Thymus (tissue), 11 donors: Measurements from ENCODE around the gene ZDHHC14. TPM values are rescaled to one million over a fixed set of nuclear protein-coding genes. Genes with fewer than 3 reads are reported as not detected.

Experiments
- DNase-seq, 9 donors: peaks; one replicate each; pipeline ENCODE4 v3.0.0-alpha.2; 2013; ENCODE audit warnings: low spot score in 9 of 9, low read depth in 6 of 9, missing footprints in 1 of 9
- H3K27ac ChIP-seq, 2 donors: one replicate each; pipeline ENCODE4 v1.5.1; 2013; ENCODE audit warnings: control low read depth in 1 of 2, low read depth in 1 of 2, low read length in 1 of 2, mild to moderate bottlenecking in 1 of 2, moderate library complexity in 1 of 2
- H3K27me3 ChIP-seq, 2 donors: one replicate each; pipeline ENCODE4 v1.5.1; 2013; ENCODE audit warnings: low read length in 1 of 2; ENCODE audit not compliant: control insufficient read depth in 2 of 2, insufficient read depth in 1 of 2
- H3K36me3 ChIP-seq, 2 donors: one replicate each; pipeline ENCODE4 v1.5.1; 2013; ENCODE audit warnings: low read length in 1 of 2, mild to moderate bottlenecking in 1 of 2, moderate library complexity in 1 of 2; ENCODE audit not compliant: control insufficient read depth in 2 of 2, insufficient read depth in 2 of 2
- H3K4me1 ChIP-seq, 2 donors: one replicate each; pipeline ENCODE4 v1.5.1; 2013; ENCODE audit warnings: low read length in 2 of 2; ENCODE audit not compliant: control insufficient read depth in 2 of 2, insufficient read depth in 2 of 2
- H3K4me3 ChIP-seq, 2 donors: one replicate each; pipeline ENCODE4 v1.5.1; 2013; ENCODE audit warnings: low read length in 2 of 2, control low read depth in 1 of 2, mild to moderate bottlenecking in 1 of 2
- H3K9me3 ChIP-seq, 2 donors: one replicate each; pipeline ENCODE4 v1.5.1; 2013; ENCODE audit warnings: low read length in 1 of 2, mild to moderate bottlenecking in 1 of 2; ENCODE audit not compliant: control insufficient read depth in 2 of 2, insufficient read depth in 1 of 2
- WGBS: extraction: QIAGEN DNeasy Blood & Tissue Kit; methylation state at CpG from one replicate; pipeline ENCODE4 v1.1.7; 2013; 5-methylcytosine and 5-hydroxymethylcytosine counted together
- polyA plus RNA-seq: library from polyadenylated mRNA; stranded (reverse); fragments of 200-250 nt; gene quantifications from one replicate; pipeline ENCODE4 v1.2.3, GENCODE V29; 2013
- total RNA-seq: library from RNA; stranded (reverse); fragments of 120-200 nt; gene quantifications from one replicate; pipeline ENCODE4 v1.2.4, GENCODE V29; 2013
- donor health status: healthy.

The ZDHHC14 gene
- total and polyA plus RNA-seq, 2 donors: 3.4 to 7.5 TPM

- Histone ChIP-seq H3K4me3 (no peak overlapping the region), H3K4me1 (peaks cover 0 to 20% of the 10 kb centered on the region in 2 donors), H3K27ac (no peak overlapping the region), H3K27me3 (no peaks in the 10 kb centered on the region), H3K9me3 (no peaks in the 10 kb centered on the region), H3K36me3 (no peaks in the 10 kb centered on the region)
- 91% methylated on average over 8 of the region's 8 CpGs for WGBS
- no peak for DNase-seq
These were observed 106.3 kb downstream of the ZDHHC14 start for GRCh38 chr6:157487110-157487773.

DNA sequence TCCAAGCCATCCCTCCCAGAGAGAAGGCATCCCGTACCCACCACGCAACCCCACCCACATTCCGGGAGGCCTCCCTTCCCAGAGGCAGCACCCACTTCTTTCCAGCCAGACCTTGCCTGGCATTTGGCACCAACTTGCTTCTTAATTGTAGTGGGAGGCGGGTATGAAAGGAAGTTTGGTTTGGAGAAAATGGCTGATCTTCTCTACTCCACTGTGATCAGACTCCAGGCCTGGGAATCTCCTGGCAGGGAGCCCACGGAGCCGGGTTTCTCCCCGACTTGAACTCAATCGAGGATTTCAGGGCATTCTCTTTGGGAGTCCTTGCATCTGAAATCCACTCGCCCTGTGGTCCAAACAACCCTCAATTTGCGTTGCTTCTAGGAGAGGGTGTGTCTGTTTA, 107.1 kb downstream of the ZDHHC14 start:
- DNase-seq: no peak
- peaks cover 0 to 20% of the 10 kb centered on the region in 2 donors for H3K4me1 ChIP-seq
- H3K27ac ChIP-seq: no peak overlapping the region
- H3K36me3 ChIP-seq: no peaks in the 10 kb centered on the region
- WGBS: 96% methylated on average over 10 of the region's 10 CpGs
- no peaks in the 10 kb centered on the region for H3K9me3 ChIP-seq
- H3K27me3 ChIP-seq: no peaks in the 10 kb centered on the region
- H3K4me3 ChIP-seq: no peak overlapping the region

- WGBS: 94% methylated on average over 12 of the region's 12 CpGs
- no peak for DNase-seq
These were observed 107.7 kb downstream of the ZDHHC14 start for GRCh38 chr6:157488716-157489118.

DNA sequence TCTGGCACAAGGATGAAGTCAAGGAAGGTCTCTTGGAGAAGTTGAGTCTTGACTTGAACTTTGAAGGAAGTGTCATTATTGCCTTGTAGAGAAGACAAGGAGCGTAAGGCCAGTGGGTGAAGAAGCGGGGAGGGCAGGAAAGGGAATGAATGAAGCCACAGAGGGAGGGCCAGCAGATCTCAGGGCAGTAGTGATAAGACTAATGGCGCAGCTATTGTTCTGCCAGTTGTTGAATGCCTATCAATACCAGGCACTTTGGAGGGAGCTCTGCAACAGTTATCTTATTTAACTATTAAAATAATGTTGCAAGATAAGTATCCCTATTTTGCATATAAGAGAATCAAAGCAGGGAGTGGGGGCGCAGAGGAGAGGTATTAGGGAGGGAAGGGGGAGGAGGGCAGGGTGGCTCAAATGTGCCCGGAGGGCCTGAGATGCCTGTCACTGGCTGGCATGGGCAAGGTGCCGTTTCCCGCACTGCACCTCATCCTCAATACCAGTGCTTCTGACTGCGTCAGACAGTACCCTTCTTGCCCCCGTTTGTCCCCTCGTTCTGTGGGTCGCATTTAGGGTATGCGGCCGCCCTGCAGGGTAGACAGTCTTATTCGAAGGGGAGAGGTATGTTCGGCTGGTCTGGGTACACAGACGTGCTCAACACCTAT, 109.8 kb downstream of the ZDHHC14 start:
- WGBS: 97% methylated on average over 16 of the region's 16 CpGs
- Histone ChIP-seq H3K36me3 (no peaks in the 10 kb centered on the region), H3K9me3 (no peaks in the 10 kb centered on the region), H3K27ac (no peak overlapping the region), H3K27me3 (no peaks in the 10 kb centered on the region), H3K4me3 (no peak overlapping the region), H3K4me1 (peaks cover 0 to 20% of the 10 kb centered on the region in 2 donors)
- DNase-seq: no peak

More at GRCh38 chr6:157488716-157489118, 107.7 kb downstream of the ZDHHC14 start:
- no peak overlapping the region for H3K27ac ChIP-seq
- H3K4me3 ChIP-seq: no peak overlapping the region
- no peaks in the 10 kb centered on the region for H3K27me3 ChIP-seq
- no peaks in the 10 kb centered on the region for H3K9me3 ChIP-seq
- H3K36me3 ChIP-seq: no peaks in the 10 kb centered on the region
- H3K4me1 ChIP-seq: peaks cover 0 to 20% of the 10 kb centered on the region in 2 donors

DNA sequence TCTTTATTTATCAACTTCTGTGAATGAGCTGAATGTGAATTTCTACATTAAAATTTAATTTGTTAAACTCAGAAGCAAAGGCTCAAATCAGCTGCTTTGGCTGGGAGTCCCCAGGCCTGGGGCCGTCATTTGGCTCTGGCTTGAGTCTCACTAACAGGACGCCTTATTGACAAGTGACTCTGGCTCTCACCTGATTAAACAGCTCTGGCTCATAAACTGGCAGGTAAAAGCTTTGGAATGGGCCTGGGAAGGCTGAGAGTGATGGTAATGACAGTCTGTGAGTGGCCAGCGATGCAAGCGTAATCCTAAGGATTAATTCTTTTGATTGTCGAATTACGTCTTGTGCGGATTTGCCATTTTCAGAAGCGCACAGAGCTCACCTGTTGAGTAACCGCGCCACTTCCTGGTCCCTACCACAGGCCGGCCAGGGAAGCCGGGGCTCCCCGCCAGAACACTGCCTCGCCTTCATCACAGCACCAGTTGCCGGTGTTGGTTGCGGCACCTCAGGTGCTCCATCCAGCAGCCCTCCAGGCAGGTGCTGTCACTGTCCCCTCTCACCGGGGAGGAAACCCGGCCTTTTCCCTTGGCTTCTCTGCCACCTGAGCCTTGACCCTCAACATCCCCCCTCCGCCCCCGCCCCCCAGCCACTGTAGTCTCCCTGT, 110.7 kb downstream of the ZDHHC14 start:
- Histone ChIP-seq H3K4me3 (no peak overlapping the region), H3K4me1 (peaks cover 0 to 16% of the 10 kb centered on the region in 2 donors), H3K27me3 (no peaks in the 10 kb centered on the region), H3K9me3 (peaks cover 0 to 2% of the 10 kb centered on the region in 2 donors), H3K27ac (no peak overlapping the region), H3K36me3 (no peaks in the 10 kb centered on the region)
- 95% methylated on average over 20 of the region's 20 CpGs for WGBS
- DNase-seq: no peak

- Histone ChIP-seq H3K4me3 (no peak overlapping the region), H3K27me3 (no peaks in the 10 kb centered on the region), H3K27ac (no peak overlapping the region), H3K36me3 (no peaks in the 10 kb centered on the region), H3K4me1 (peaks cover 0 to 11% of the 10 kb centered on the region in 2 donors), H3K9me3 (peaks cover 0 to 2% of the 10 kb centered on the region in 2 donors)
- 99% methylated on average over 12 of the region's 12 CpGs for WGBS
- no peak for DNase-seq
These were observed 111.3 kb downstream of the ZDHHC14 start for GRCh38 chr6:157492249-157492648.

- Histone ChIP-seq H3K27ac (no peak overlapping the region), H3K36me3 (no peaks in the 10 kb centered on the region), H3K9me3 (peaks cover 0 to 2% of the 10 kb centered on the region in 2 donors), H3K27me3 (no peaks in the 10 kb centered on the region), H3K4me3 (no peak overlapping the region), H3K4me1 (peaks cover 0 to 7% of the 10 kb centered on the region in 2 donors)
- DNase-seq: no peak
- 96% methylated on average over 3 of the region's 3 CpGs for WGBS
These were observed 111.8 kb downstream of the ZDHHC14 start for GRCh38 chr6:157492741-157493140.

DNA sequence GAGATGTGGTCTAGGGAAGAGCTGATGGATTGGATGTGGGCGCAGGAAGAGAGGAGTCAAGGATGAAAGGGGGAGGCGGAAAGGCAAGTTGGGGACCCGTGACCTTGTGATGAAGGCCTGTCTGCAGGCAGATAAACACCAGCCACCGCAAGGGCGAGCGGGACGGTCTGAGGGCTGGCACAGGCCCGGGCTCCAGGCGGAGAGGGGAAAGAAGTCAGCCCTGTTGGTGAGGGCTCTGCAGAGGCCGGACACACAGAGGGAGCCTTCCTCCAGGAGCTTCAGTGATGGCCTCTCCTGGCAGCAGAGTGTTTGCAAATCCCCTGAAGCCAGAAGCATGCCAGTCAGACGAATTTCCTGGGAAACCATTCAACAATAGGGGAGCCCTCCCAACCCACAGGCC, 112.2 kb downstream of the ZDHHC14 start:
- Histone ChIP-seq H3K27ac (no peak overlapping the region), H3K4me3 (no peak overlapping the region), H3K4me1 (peaks cover 0 to 6% of the 10 kb centered on the region in 2 donors), H3K27me3 (no peaks in the 10 kb centered on the region), H3K9me3 (peaks cover 0 to 2% of the 10 kb centered on the region in 2 donors), H3K36me3 (no peaks in the 10 kb centered on the region)
- DNase-seq: no peak
- WGBS: 98% methylated on average over 11 of the region's 11 CpGs

DNA sequence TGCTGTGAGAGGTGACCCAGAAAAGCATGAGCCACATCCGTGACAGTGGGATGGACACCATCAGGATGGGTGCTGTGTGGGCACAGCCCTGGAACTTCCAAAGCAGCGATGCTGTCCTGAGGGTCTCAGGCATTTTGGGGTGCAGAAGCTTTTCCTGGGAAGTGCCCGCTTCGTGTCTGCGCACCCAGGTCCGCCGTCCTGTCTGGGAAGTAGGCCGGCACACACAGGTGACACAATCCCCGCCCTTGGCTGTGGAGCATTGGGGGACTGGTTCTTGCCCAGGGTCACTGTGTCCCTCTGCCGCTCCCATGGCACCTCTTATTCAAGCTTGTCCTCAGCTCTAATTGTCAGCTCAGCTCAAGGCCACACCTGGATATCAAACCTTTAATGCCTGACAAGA, 112.6 kb downstream of the ZDHHC14 start:
- Histone ChIP-seq H3K9me3 (peaks cover 0 to 2% of the 10 kb centered on the region in 2 donors), H3K27me3 (no peaks in the 10 kb centered on the region), H3K4me3 (no peak overlapping the region), H3K27ac (no peak overlapping the region), H3K4me1 (peaks cover 0 to 6% of the 10 kb centered on the region in 2 donors), H3K36me3 (no peaks in the 10 kb centered on the region)
- 99% methylated on average over 10 of the region's 10 CpGs for WGBS
- no peak for DNase-seq
